SU-DHL-6 (cell line): ENCODE data around the gene CCM2.

Experiments used
- CTCF ChIP-seq: fragments of 200-600 bp; sonication (generic); IDR thresholded peaks from one replicate; pipeline ENCODE4 v1.5.1; 2017; ENCODE audit warnings: antibody characterized with exemption, mild to moderate bottlenecking, low read length, moderate library complexity; ENCODE audit not compliant: insufficient read depth, poor library complexity, severe bottlenecking
- EZH2phosphoT487 ChIP-seq: fragments of 200-600 bp; sonication (generic), shearing (Covaris generic); conservative IDR thresholded peaks from 2 replicates; pipeline ENCODE4 v1.6.1; 2018; ENCODE audit warnings: mild to moderate bottlenecking, antibody characterized with exemption, low read length, moderate library complexity, mixed read lengths

GRCh38 chr7:45066409-45066808 is 66.4 kb downstream of the CCM2 start:
- TF ChIP-seq CTCF = no peak
- no peak for TF ChIP-seq EZH2phosphoT487
